Activated CD4-positive, alpha-beta T cell treated with anti-CD3 and anti-CD28 coated beads for 1 hour (primary cell): ENCODE results near the gene SPRN.
"Not testable (repeated sequence)": the region's sequence is repeated elsewhere in the genome, so short reads cannot be mapped to it uniquely, and the experiment has no call there.

Experiments
- DNase-seq: peaks from one replicate; pipeline ENCODE4 v3.0.0-alpha.2; 2020

The SPRN gene

DNA sequence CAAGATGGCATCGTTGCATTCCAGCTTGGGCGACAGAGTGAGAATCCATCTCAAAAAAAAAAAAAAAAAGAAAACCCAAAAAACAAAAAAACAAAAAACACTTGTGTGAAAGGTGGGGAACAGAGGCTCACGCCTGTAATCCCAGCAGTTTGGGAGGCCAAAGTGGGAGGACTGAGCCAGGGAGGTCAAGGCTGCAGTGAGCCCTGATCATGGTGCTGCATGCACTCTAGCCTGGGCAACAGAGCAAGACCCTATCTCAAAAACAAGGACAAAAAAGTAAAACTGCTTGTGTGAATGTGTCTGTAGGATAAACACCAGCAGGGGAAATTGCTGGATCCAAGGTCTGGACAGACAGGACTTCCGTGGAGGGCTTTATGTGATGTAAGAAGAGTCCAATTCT is 40.9 kb downstream of the SPRN start:
- no peak for DNase-seq

DNA sequence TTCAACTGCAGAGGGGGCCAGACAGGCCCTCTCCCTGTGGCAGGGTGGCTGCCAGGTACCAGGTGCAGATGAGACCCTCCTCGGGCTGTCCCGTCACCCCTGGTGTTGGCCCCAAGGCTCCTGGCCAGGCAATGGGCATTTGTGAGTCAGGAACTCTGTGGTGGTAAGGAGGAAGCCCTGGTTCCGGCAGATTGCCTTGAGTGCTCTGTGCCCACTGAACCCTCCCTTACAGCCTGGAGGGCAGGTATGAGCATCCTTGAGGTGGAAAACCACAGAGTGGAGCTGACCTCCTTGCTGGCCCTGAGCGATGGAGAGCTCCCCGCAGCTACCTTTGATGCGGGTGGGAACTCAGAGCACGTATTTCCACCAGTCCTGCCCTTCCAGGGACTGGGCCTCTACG is 43.4 kb downstream of the SPRN start:
- no peak for DNase-seq

- no peak for DNase-seq
Observed at GRCh38 chr10:133379801-133380666, 44.4 kb downstream of the SPRN start.

GRCh38 chr10:133379152-133379800 is 45.1 kb downstream of the SPRN start, which contains the start of gene PAOX:
Gene PAOX (plus strand): TSS chr10:133379262. CDS start chr10:133379317, 55 bp downstream.
- peak; percentile 35 for DNase-seq

DNA sequence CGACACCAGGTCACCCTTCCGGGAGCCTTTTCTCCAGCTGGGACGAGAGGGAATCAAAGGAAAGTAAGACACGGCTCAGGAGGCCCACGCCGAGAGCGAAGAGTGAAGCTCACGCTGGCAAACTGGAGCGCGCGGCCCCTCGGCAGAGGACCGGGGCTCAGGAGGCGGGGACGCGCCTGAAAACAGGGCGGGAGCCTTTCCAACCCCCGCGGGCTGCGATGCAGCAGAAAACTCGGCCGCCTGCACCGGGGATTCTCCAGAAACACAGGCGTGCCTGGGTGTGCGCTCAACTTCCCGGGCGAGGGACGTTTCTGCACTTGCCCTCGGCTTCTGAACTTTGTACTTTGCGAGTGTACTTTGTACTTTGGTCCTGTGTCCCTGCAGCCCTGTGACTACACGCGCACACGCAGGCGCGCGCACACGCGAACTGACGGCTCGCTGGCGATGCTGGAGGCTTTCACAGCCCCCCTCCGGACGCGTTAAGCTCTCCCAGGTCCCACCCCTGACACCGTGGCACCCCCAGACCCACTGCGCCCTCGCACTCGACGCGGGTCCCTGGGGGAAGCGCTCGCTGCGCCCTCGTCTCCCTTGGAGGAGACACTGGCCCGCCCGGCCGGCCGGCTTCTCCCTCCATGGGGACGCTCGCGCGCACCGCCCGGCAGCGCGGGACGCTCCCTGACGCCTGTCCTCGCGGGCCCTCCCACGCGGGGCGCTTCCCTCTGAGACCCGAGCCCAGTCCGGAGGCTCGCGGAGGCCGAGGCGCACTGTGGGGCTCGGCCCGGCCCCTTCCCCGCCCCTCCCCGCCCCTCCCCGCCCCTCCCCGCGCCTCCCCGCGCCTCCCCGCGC is 46.0 kb downstream of the SPRN start:
- DNase-seq: peak; percentile 41

- DNase-seq: no peak
Observed at GRCh38 chr10:133377818-133378250, 46.6 kb downstream of the SPRN start.

- DNase-seq: no peak
Observed at GRCh38 chr10:133377025-133377817, 47.2 kb downstream of the SPRN start.

- DNase-seq: not testable (repeated sequence)
Observed at GRCh38 chr10:133376183-133376582, 48.2 kb downstream of the SPRN start.

- no peak for DNase-seq
Observed at GRCh38 chr10:133375357-133376115, 48.9 kb downstream of the SPRN start.

- peak; percentile 85 for DNase-seq
Observed at GRCh38 chr10:133373174-133374090, 51.0 kb downstream of the SPRN start, which contains the start of gene ECHS1. Gene ECHS1 (minus strand): TSS chr10:133373354. CDS start chr10:133373333, 21 bp downstream.

DNA sequence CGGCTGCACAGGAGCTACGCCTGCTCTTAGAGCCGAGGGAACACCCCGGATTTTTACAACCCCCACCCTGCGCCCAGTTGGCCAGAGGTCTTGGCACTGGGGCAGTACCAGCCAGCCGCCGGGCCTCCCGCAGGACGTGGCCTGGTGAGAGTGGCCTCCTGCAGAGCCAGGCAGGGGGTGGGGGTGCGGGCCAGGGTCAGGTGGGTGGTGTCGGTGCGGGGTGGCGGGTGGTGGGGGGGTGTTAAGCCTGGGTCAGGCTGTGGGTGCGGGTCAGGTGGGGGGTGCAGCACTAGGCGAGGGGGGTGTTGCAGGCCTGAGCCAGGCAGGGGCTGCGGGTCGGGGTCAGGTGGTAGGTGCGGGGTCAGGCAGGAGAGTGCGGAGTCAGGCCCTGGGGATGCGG is 51.9 kb downstream of the SPRN start:
- DNase-seq: no peak
